D341Med (cell line): ENCODE results near the gene PCSK5.
A peak's percentile ranks its signal among the peaks of the same experiment; 100 is the strongest.

Source experiments
- DNase-seq: peaks from one replicate; pipeline ENCODE4 v3.0.0; 2012; ENCODE audit warnings: low spot score

The PCSK5 gene

GRCh38 chr9:76138360-76138759, 247.9 kb downstream of the PCSK5 start:
- DNase-seq: no peak

DNA sequence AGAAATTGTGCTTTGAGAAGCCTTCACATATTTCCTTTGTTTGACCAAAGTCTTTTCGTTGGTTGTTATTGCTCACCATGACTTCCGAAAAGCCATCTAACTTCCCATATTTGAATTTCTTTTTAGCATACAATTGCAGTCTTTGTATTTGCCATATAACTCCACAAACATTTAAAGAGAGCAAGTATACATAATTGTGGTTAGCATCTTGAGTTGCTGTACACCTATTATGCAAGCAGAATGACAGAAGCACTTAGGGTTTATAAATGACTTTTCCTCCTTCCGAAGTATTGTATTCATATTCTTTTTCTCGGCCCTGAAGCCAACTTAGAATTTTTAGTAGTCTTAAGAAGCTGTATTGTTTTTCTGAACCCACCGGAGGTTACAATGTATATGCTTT, 253.4 kb downstream of the PCSK5 start:
- DNase-seq: no peak

GRCh38 chr9:76150013-76150412, 259.5 kb downstream of the PCSK5 start:
- no peak for DNase-seq

GRCh38 chr9:76151267-76151666, 260.8 kb downstream of the PCSK5 start:
- DNase-seq: no peak

GRCh38 chr9:76153339-76153738, 262.9 kb downstream of the PCSK5 start:
- DNase-seq: no peak

- DNase-seq: no peak
Measured at GRCh38 chr9:76153902-76154629, 263.6 kb downstream of the PCSK5 start.

DNA sequence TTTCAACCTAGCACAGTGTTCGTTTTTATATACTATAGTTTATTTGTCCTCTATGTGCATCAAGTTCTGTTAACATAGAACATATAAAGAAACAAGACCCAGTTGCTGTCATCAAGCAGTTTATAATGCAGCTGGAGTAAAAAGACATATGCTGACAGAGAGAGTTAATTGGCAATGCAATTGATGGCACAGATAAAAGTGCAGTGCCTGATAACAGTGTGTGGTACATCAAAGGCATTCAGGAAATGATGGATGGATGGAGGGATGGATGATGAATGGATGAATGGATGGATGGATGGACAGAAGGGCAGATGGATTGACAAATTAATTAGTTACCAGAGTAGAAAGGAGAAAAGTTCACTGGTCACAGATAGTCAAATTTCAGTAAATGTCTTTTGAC, 264.9 kb downstream of the PCSK5 start:
- DNase-seq: no peak

GRCh38 chr9:76158713-76159112, 268.2 kb downstream of the PCSK5 start:
- no peak for DNase-seq

GRCh38 chr9:76159293-76159926, 268.9 kb downstream of the PCSK5 start:
- DNase-seq: no peak

- DNase-seq: no peak
Measured at GRCh38 chr9:76161106-76161505, 270.6 kb downstream of the PCSK5 start.

- DNase-seq: no peak
Measured at GRCh38 chr9:76161541-76161940, 271.1 kb downstream of the PCSK5 start.

GRCh38 chr9:76162086-76162730, 271.7 kb downstream of the PCSK5 start:
- no peak for DNase-seq

- no peak for DNase-seq
Measured at GRCh38 chr9:76162751-76163500, 272.5 kb downstream of the PCSK5 start.

DNA sequence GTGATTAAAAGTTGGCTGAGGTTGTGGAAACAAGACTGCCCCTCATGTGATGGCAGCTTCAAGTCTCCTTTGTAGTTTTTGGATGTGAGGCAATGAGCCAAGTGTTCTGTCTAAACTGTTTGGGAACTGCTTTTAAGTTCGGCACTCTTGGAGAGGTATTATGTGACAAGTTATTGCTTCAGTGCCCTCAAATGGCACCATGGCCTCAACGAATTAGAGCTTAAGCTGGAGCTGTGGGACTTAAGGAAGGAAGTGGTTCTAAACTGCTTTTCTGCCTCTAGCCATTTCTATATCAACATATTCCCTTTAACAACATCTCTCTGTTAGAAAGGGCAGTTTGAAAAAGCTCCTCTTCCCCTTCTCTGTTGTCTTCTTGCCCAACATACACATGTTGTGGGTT, 276.1 kb downstream of the PCSK5 start:
- DNase-seq: no peak

GRCh38 chr9:76176171-76176570, 285.7 kb downstream of the PCSK5 start:
- DNase-seq: no peak

DNA sequence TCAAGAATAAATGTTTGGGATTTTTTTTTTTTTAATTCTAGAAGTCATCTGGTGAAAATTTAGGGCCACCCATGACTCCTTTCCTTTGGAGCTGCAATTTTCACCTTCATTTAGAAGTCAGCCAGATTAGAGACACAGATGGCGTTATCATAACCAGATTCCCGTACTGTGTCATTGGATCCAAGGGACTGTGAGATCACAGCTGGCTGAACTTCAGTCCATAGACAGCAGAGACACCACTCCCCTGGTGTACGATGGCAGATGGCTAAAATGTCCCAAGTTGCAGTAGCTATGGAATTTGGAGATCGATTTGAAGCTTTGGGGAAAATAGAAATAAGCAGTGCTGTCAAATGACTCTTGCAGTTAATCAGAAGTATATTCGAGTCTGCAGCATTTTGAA, 287.5 kb downstream of the PCSK5 start:
- DNase-seq: peak; percentile 34

DNA sequence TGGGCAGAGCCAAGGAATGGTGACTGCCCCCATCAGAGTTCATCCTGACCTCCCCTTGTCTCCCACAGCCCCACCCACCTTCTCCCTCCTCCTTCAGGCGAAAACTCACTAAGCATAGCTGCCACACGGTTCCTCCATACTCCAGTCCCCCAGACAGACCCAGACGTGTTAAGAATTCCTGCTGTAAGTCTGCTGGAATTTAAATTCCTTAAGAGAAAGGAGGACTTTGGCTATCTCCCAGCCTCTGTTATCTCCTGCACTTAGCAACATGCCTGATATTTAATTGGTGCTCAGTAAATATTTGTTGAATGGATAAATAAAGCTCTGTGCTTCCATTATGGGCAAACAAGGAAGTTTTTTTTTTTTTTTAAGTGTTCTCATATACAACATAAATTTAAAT, 290.1 kb downstream of the PCSK5 start:
- DNase-seq: no peak

GRCh38 chr9:76181020-76181641, 290.7 kb downstream of the PCSK5 start:
- DNase-seq: no peak

DNA sequence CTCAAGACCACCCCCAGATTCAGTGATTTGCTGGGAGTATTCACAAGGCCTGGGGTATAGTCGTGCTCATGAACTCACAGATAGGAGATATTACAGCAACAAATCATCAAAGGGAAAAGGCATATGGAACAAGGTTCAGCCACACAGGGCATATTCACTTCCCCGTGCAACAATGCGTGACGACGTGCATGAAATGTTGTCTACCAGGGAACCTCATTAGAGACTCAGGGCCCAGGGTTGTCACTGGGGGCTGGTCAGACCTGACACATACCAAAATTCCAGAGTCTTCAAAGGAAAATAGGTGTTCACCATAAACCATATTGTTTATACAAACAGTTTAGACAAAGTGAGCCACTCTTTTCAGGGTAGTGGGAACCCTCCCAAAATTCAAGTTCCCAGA, 291.3 kb downstream of the PCSK5 start:
- DNase-seq: no peak

- no peak for DNase-seq
Measured at GRCh38 chr9:76185432-76185831, 295.0 kb downstream of the PCSK5 start.

- no peak for DNase-seq
Measured at GRCh38 chr9:76188286-76188685, 297.8 kb downstream of the PCSK5 start.

- no peak for DNase-seq
Measured at GRCh38 chr9:76188905-76189304, 298.4 kb downstream of the PCSK5 start.
